Kidney (tissue), 14 donors: ENCODE data around the gene DYNC1LI2. TPM values are rescaled to one million over a fixed set of nuclear protein-coding genes. Genes with fewer than 3 reads are reported as not detected.

Experiments used
- DNase-seq, 5 donors: peaks; one replicate each; pipeline ENCODE4 v3.0.0-alpha.2; 2013 to 2020
- FAIRE-seq: peaks from 2 replicates; lab custom pipeline; 2012; peaks lifted over from hg19 to GRCh38; lab: Jason Lieb, UNC
- H3K27ac ChIP-seq, 2 donors: one replicate each; pipeline ENCODE4 v1.7.0; 2013; ENCODE audit warnings: low read depth in 2 of 2, low read length in 2 of 2, inconsistent platforms in 1 of 2
- H3K27me3 ChIP-seq: one replicate; pipeline ENCODE4 v1.7.1; 2013; ENCODE audit warnings: low read length, inconsistent platforms; ENCODE audit not compliant: control insufficient read depth, insufficient read depth
- H3K36me3 ChIP-seq, 3 donors: one replicate each; pipeline versions ENCODE4 v1.7.0 to v1.7.1; 2013; ENCODE audit warnings: low read length in 3 of 3, control low read depth in 1 of 3, inconsistent platforms in 1 of 3; ENCODE audit not compliant: insufficient read depth in 3 of 3, control insufficient read depth in 2 of 3
- H3K4me1 ChIP-seq, 3 donors: one replicate each; pipeline versions ENCODE4 v1.7.0 to v1.7.1; 2013; ENCODE audit warnings: low read length in 3 of 3, inconsistent platforms in 1 of 3, low read depth in 1 of 3; ENCODE audit not compliant: control insufficient read depth in 2 of 3, insufficient read depth in 2 of 3
- H3K4me3 ChIP-seq, 3 donors: one replicate each; pipeline versions ENCODE4 v1.7.0 to v1.8.1; 2013; ENCODE audit warnings: low read length in 3 of 3, control low read depth in 1 of 3, inconsistent platforms in 1 of 3
- H3K9ac ChIP-seq, 3 donors: one replicate each; pipeline versions ENCODE4 v1.7.0 to v1.7.1; 2013; ENCODE audit warnings: low read length in 3 of 3, control low read depth in 1 of 3, inconsistent platforms in 1 of 3
- H3K9me3 ChIP-seq, 3 donors: one replicate each; pipeline versions ENCODE4 v1.7.0 to v1.7.1; 2013; ENCODE audit warnings: low read length in 3 of 3, control low read depth in 1 of 3, inconsistent platforms in 1 of 3; ENCODE audit not compliant: control insufficient read depth in 2 of 3, insufficient read depth in 1 of 3
- CTCF ChIP-seq: IDR thresholded peaks from 3 replicates; pipeline ENCODE4 v1.5.1; 2012; ENCODE audit warnings: mild to moderate bottlenecking, moderate library complexity, borderline replicate concordance; ENCODE audit not compliant: insufficient read depth; ENCODE audit errors: extremely low read depth
- intact Hi-C: fragments of 100-400 bp; cut with DNase I; formaldehyde crosslinking; loops from one replicate; pipeline ENCODE4 v1.11.1; 2022
- polyA plus RNA-seq: library from polyadenylated mRNA; stranded (reverse); fragments of 350-450 nt; fragmentation: Illumina TruSeq; extraction: RNeasy Lipid Tissue Mini Kit (QIAGEN cat#74804); gene quantifications from one replicate; pipeline ENCODE4 v1.2.3, GENCODE V29; 2014; ENCODE audit warnings: low read depth, low replicate concordance; ENCODE audit not compliant: insufficient read depth
- total RNA-seq: library from RNA; stranded (reverse); fragmentation: NEBNext Ultra II Directional; extraction: Animal tissue kit (Norgen Biotek cat#: 25700); gene quantifications from one replicate; pipeline ENCODE4 v1.2.1, GENCODE V29; 2021
- donor health status: control.
- donor health status: control.
- donor health status: control.
- donor health status: control.
- donor health status: control.
- donor health status: DM: yes; HTN: yes; CAD: no.
- donor health status: Normal renal cell carcinoma (clear cell type).

DYNC1LI2 gene
- total and polyA plus RNA-seq, 2 donors from 2014 or later, result 32.0 to 119 TPM

GRCh38 chr16:66754819-66755218 lies 3.4 kb upstream of the DYNC1LI2 start:
- intact Hi-C loops, result no loop called here
- Histone ChIP-seq H3K27me3 (no peaks in the 10 kb centered on the region), H3K27ac (no peak overlapping the region)

GRCh38 chr16:66754211-66754610 lies 2.8 kb upstream of the DYNC1LI2 start:
- FAIRE-seq (no peak), DNase-seq (no peak)
- intact Hi-C loops, result no loop called here
- no peak overlapping the region for H3K9ac ChIP-seq
- no peak for TF ChIP-seq CTCF
- no peak overlapping the region for H3K4me3 ChIP-seq
- peaks cover 0 to 2% (median 0%) of the 10 kb centered on the region in 3 donors for H3K36me3 ChIP-seq
- peaks cover 3 to 17% (median 14%) of the 10 kb centered on the region in 3 donors for H3K4me1 ChIP-seq
- H3K27me3 ChIP-seq, result no peaks in the 10 kb centered on the region
- H3K27ac ChIP-seq, result no peak overlapping the region
- no peaks in the 10 kb centered on the region for H3K9me3 ChIP-seq

More at GRCh38 chr16:66754819-66755218, 3.4 kb upstream of the DYNC1LI2 start:
- DNase-seq, result no peak
- Histone ChIP-seq H3K36me3 (no peaks in the 10 kb centered on the region), H3K9ac (no peak overlapping the region), H3K9me3 (no peaks in the 10 kb centered on the region), H3K4me1 (peaks cover 3 to 14% (median 9%) of the 10 kb centered on the region in 3 donors), H3K4me3 (no peak overlapping the region)
- no peak for FAIRE-seq
- no peak for TF ChIP-seq CTCF

- Histone ChIP-seq H3K27me3 (no peaks in the 10 kb centered on the region), H3K36me3 (peaks cover 0 to 13% (median 3%) of the 10 kb centered on the region in 3 donors), H3K27ac (no peak overlapping the region), H3K4me3 (no peak overlapping the region), H3K9ac (no peak overlapping the region), H3K9me3 (no peaks in the 10 kb centered on the region), H3K4me1 (peaks cover 3 to 20% (median 18%) of the 10 kb centered on the region in 3 donors)
- FAIRE-seq (no peak), DNase-seq (no peak)
- intact Hi-C loops, result no loop called here
- no peak for TF ChIP-seq CTCF
These were observed 1.5 kb upstream of the DYNC1LI2 start for GRCh38 chr16:66752958-66753357.

GRCh38 chr16:66752379-66752778 lies 970 bp upstream of the DYNC1LI2 start:
- intact Hi-C loops, result no loop called here
- TF ChIP-seq CTCF, result no peak
- FAIRE-seq (no peak), DNase-seq (no peak)
- H3K9me3 ChIP-seq, result no peaks in the 10 kb centered on the region
- peaks cover 2 to 15% (median 3%) of the 10 kb centered on the region in 3 donors for H3K36me3 ChIP-seq
- H3K4me1 ChIP-seq, result peaks cover 3 to 20% (median 18%) of the 10 kb centered on the region in 3 donors
- no peak overlapping the region for H3K27ac ChIP-seq
- peak overlapping the region in 1 of 3 donors; percentile 27 for H3K9ac ChIP-seq
- no peaks in the 10 kb centered on the region for H3K27me3 ChIP-seq
- H3K4me3 ChIP-seq, result no peak overlapping the region
